ENCODE measurements around the gene KRTAP10-1.

KRTAP10-1 gene

GRCh38 chr21:44494956-44495355 lies 45.0 kb downstream of the KRTAP10-1 start:
- TF ChIP-seq GATA3 (IDR thresholded peaks at IDR 0.05; ENCODE audit: low read depth, low read length) = no peak

GRCh38 chr21:44494418-44494817 lies 45.6 kb downstream of the KRTAP10-1 start:
- TF ChIP-seq GATA3 (IDR thresholded peaks at IDR 0.05; ENCODE audit: low read depth, low read length) (no peak), GATA2 (IDR thresholded peaks at IDR 0.05; ENCODE audit: low read depth, low read length) (no peak)

GRCh38 chr21:44492567-44493385 lies 47.2 kb downstream of the KRTAP10-1 start:
- no peak for TF ChIP-seq GATA2 (IDR thresholded peaks at IDR 0.05; ENCODE audit: low read depth, low read length)
- TF ChIP-seq GATA3 (IDR thresholded peaks at IDR 0.05; ENCODE audit: low read depth, low read length) = no peak

GRCh38 chr21:44490816-44491215 lies 49.2 kb downstream of the KRTAP10-1 start:
- no peak for TF ChIP-seq GATA3 (IDR thresholded peaks at IDR 0.05; ENCODE audit: low read depth, low read length)
- no peak for TF ChIP-seq GATA2 (IDR thresholded peaks at IDR 0.05; ENCODE audit: low read depth, low read length)

- TF ChIP-seq GATA2 (IDR thresholded peaks at IDR 0.05; ENCODE audit: low read depth, low read length) = no peak
- TF ChIP-seq GATA3 (IDR thresholded peaks at IDR 0.05; ENCODE audit: low read depth, low read length) = no peak
These were observed 49.6 kb downstream of the KRTAP10-1 start for GRCh38 chr21:44490405-44490804.

GRCh38 chr21:44489962-44490361 lies 50.0 kb downstream of the KRTAP10-1 start:
- TF ChIP-seq GATA2 (IDR thresholded peaks at IDR 0.05; ENCODE audit: low read depth, low read length) = no peak
- no peak for TF ChIP-seq GATA3 (IDR thresholded peaks at IDR 0.05; ENCODE audit: low read depth, low read length)
